Activated naive CD4-positive, alpha-beta T cell (primary cell): Measurements from ENCODE around the gene SMAP1.

Experiments used
- DNase-seq, 4 experiments: peaks; one replicate each; lab custom pipeline; 2025; lab: John Stamatoyannopoulos, UW

Gene SMAP1

GRCh38 chr6:70667711-70668498 lies at the start of gene SMAP1:
Gene SMAP1 (plus strand): TSS chr6:70667883. CDS start chr6:70668024, 141 bp downstream.
- DNase-seq: peak; percentile 78 to 90 (median 86)

- DNase-seq: no peak
These were observed 46.9 kb upstream of the SMAP1 start for GRCh38 chr6:70620746-70621145.

- no peak for DNase-seq
These were observed 45.2 kb upstream of the SMAP1 start for GRCh38 chr6:70622461-70622860.

GRCh38 chr6:70625436-70625835 lies 42.2 kb upstream of the SMAP1 start:
- no peak for DNase-seq

- DNase-seq: no peak
These were observed 40.0 kb upstream of the SMAP1 start for GRCh38 chr6:70627500-70628254.

GRCh38 chr6:70629929-70630328 lies 37.8 kb upstream of the SMAP1 start:
- no peak for DNase-seq

- no peak for DNase-seq
These were observed 33.8 kb upstream of the SMAP1 start for GRCh38 chr6:70633870-70634269.

- no peak for DNase-seq
These were observed 31.1 kb upstream of the SMAP1 start for GRCh38 chr6:70636596-70636995.

- no peak for DNase-seq
These were observed 29.2 kb upstream of the SMAP1 start for GRCh38 chr6:70638468-70638867.

GRCh38 chr6:70651326-70651905 lies 16.3 kb upstream of the SMAP1 start:
- peak in 1 of 4 experiments; percentile 1 for DNase-seq

GRCh38 chr6:70652216-70652615 lies 15.5 kb upstream of the SMAP1 start:
- DNase-seq: no peak

GRCh38 chr6:70657706-70658105 lies 10.0 kb upstream of the SMAP1 start:
- no peak for DNase-seq

GRCh38 chr6:70663881-70664466 lies 3.7 kb upstream of the SMAP1 start:
- DNase-seq: no peak

- no peak for DNase-seq
These were observed 977 bp upstream of the SMAP1 start for GRCh38 chr6:70666706-70667105.

- no peak for DNase-seq
These were observed 400 bp upstream of the SMAP1 start for GRCh38 chr6:70667256-70667710.

- no peak for DNase-seq
These were observed 773 bp downstream of the SMAP1 start for GRCh38 chr6:70668499-70668812.

GRCh38 chr6:70669133-70669532 lies 1.4 kb downstream of the SMAP1 start:
- no peak for DNase-seq

- DNase-seq: no peak
These were observed 4.9 kb downstream of the SMAP1 start for GRCh38 chr6:70672549-70672948.

GRCh38 chr6:70673054-70673453 lies 5.4 kb downstream of the SMAP1 start:
- no peak for DNase-seq

- DNase-seq: no peak
These were observed 5.9 kb downstream of the SMAP1 start for GRCh38 chr6:70673601-70674000.

- no peak for DNase-seq
These were observed 8.1 kb downstream of the SMAP1 start for GRCh38 chr6:70675822-70676221.

- no peak for DNase-seq
These were observed 9.1 kb downstream of the SMAP1 start for GRCh38 chr6:70676821-70677220.

- no peak for DNase-seq
These were observed 12.7 kb downstream of the SMAP1 start for GRCh38 chr6:70680396-70680795.
